Lung (tissue), 12 donors: Measurements from ENCODE around the gene TCHHL1. TPM values are rescaled to one million over a fixed set of nuclear protein-coding genes. Genes with fewer than 3 reads are reported as not detected.

Experiments
- ATAC-seq: fragments of 200-7000 bp; cut with Tn5 transposase; one replicate; pipeline ENCODE4 v1.9.1; 2020; ENCODE audit warnings: moderate number of reproducible peaks; ENCODE audit not compliant: insufficient read depth, low FRiP score
- DNase-seq, 3 donors: peaks; one replicate each; pipeline ENCODE4 v3.0.0-alpha.2; 2013 to 2017
- H3K27ac ChIP-seq, 2 donors: one replicate each; pipeline ENCODE4 v1.5.1; 2013; ENCODE audit warnings: mild to moderate bottlenecking in 2 of 2, moderate library complexity in 2 of 2, control low read depth in 1 of 2, inconsistent platforms in 1 of 2, low read depth in 1 of 2, low read length in 1 of 2
- H3K27me3 ChIP-seq, 3 donors: one replicate each; pipeline ENCODE4 v1.5.1; 2013; ENCODE audit warnings: low read length in 2 of 3; ENCODE audit not compliant: control insufficient read depth in 3 of 3, insufficient read depth in 3 of 3
- H3K36me3 ChIP-seq, 4 donors: one replicate each; pipeline ENCODE4 v1.5.1; 2013; ENCODE audit warnings: low read length in 4 of 4, mild to moderate bottlenecking in 1 of 4, moderate library complexity in 1 of 4; ENCODE audit not compliant: control insufficient read depth in 4 of 4, insufficient read depth in 4 of 4
- H3K4me1 ChIP-seq, 5 donors: one replicate each; pipeline ENCODE4 v1.5.1; 2013; ENCODE audit warnings: low read length in 5 of 5, mild to moderate bottlenecking in 2 of 5, moderate library complexity in 1 of 5; ENCODE audit not compliant: control insufficient read depth in 5 of 5, insufficient read depth in 5 of 5
- H3K4me3 ChIP-seq: one replicate; pipeline ENCODE4 v1.5.1; 2013; ENCODE audit warnings: mild to moderate bottlenecking, control low read depth, moderate library complexity
- H3K9ac ChIP-seq, 2 donors: one replicate each; pipeline ENCODE4 v1.5.1; 2013; ENCODE audit warnings: low read length in 2 of 2, control low read depth in 1 of 2; ENCODE audit not compliant: insufficient read depth in 1 of 2
- H3K9me3 ChIP-seq, 4 donors: one replicate each; pipeline ENCODE4 v1.5.1; 2013; ENCODE audit warnings: low read length in 3 of 4, mild to moderate bottlenecking in 1 of 4, moderate library complexity in 1 of 4; ENCODE audit not compliant: control insufficient read depth in 4 of 4, insufficient read depth in 3 of 4
- CTCF ChIP-seq: IDR thresholded peaks from 2 replicates; pipeline ENCODE4 v1.5.1; 2012; ENCODE audit warnings: mild to moderate bottlenecking; ENCODE audit errors: control extremely low read depth, extremely low read depth
- WGBS, 2 donors: extraction: QIAGEN DNeasy Blood & Tissue Kit; methylation state at CpG; one replicate each; pipeline ENCODE4 v1.1.7; 2013; 5-methylcytosine and 5-hydroxymethylcytosine counted together
- polyA plus RNA-seq, 2 donors: library from polyadenylated mRNA; stranded (reverse); fragments of 200-250 nt; gene quantifications; one replicate each; pipeline ENCODE4 v1.2.1, GENCODE V29; 2013
- total RNA-seq, 2 donors: library from RNA; depleted of rRNA in 1 of 2; stranded (reverse); fragments of >200 nt in 1 of 2; gene quantifications; one replicate each; pipeline ENCODE4 v1.2.1, GENCODE V29; 2014 to 2021
- donor health status: control.
- donor health status: control.
- donor health status: Bipolar disorder and iron deficiency.
- donor health status: healthy.
- donor health status: DM: yes; HTN: yes; CAD: no.

Gene TCHHL1
- total and polyA plus RNA-seq, 4 donors: not detected

GRCh38 chr1:152109231-152109997 is 20.6 kb upstream of the TCHHL1 start:
- H3K4me3 ChIP-seq: no peak overlapping the region
- 7 to 12% methylated on average over 31 of the region's 31 CpGs for WGBS, 2 donors
- H3K4me1 ChIP-seq: peaks cover 0 to 43% (median 7%) of the 10 kb centered on the region in 5 donors

GRCh38 chr1:152108882-152109222 is 20.0 kb upstream of the TCHHL1 start:
- H3K9me3 ChIP-seq: peaks cover 0 to 36% (median 3%) of the 10 kb centered on the region in 4 donors
- no peak for DNase-seq

More at GRCh38 chr1:152109231-152109997, 20.6 kb upstream of the TCHHL1 start:
- ATAC-seq (no peak), DNase-seq (peak in 2 of 3 donors; percentile 6 to 12)
- H3K9me3 ChIP-seq: peaks cover 0 to 36% (median 3%) of the 10 kb centered on the region in 4 donors
- H3K36me3 ChIP-seq: no peaks in the 10 kb centered on the region
- peaks cover 11 to 92% (median 84%) of the 10 kb centered on the region in 3 donors for H3K27me3 ChIP-seq
- TF ChIP-seq CTCF: no peak
- H3K9ac ChIP-seq: no peak overlapping the region
- no peak overlapping the region for H3K27ac ChIP-seq

GRCh38 chr1:152107984-152108881 is 19.4 kb upstream of the TCHHL1 start:
- DNase-seq: peak; percentile 27 to 52 (median 32)
- no peak for ATAC-seq
- 11% methylated on average over 67 of the region's 67 CpGs for WGBS, 2 donors
- Histone ChIP-seq H3K27ac (no peak overlapping the region), H3K9me3 (peaks cover 0 to 36% (median 3%) of the 10 kb centered on the region in 4 donors), H3K27me3 (peaks cover 14 to 88% (median 76%) of the 10 kb centered on the region in 3 donors), H3K4me3 (no peak overlapping the region), H3K36me3 (no peaks in the 10 kb centered on the region), H3K9ac (no peak overlapping the region), H3K4me1 (peaks cover 0 to 43% (median 7%) of the 10 kb centered on the region in 5 donors)
- TF ChIP-seq CTCF: no peak

More at GRCh38 chr1:152108882-152109222, 20.0 kb upstream of the TCHHL1 start:
- TF ChIP-seq CTCF: no peak
- peaks cover 0 to 43% (median 7%) of the 10 kb centered on the region in 5 donors for H3K4me1 ChIP-seq
- no peaks in the 10 kb centered on the region for H3K36me3 ChIP-seq
- no peak overlapping the region for H3K4me3 ChIP-seq
- no peak overlapping the region for H3K9ac ChIP-seq
- no peak for ATAC-seq
- H3K27ac ChIP-seq: no peak overlapping the region
- WGBS, 2 donors: 18 to 19% methylated on average over 28 of the region's 28 CpGs
- peaks cover 14 to 89% (median 82%) of the 10 kb centered on the region in 3 donors for H3K27me3 ChIP-seq
